Naive thymus-derived CD4-positive, alpha-beta T cell (primary cell): ENCODE measurements around the gene POU6F2. TPM values are rescaled to one million over a fixed set of nuclear protein-coding genes. Genes with fewer than 3 reads are reported as not detected.

ENCODE experiments used
- ATAC-seq: fragments of 150-1000 bp; cut with Tn5 transposase; 2 replicates; pipeline ENCODE4 v1.10.0; 2021; ENCODE audit warnings: mild to moderate bottlenecking, moderate library complexity
- CTCF ChIA-PET: fragments of 350-600 bp; sonication (Branson Sonifier 250); formaldehyde crosslinking; loops from one replicate; lab custom pipeline; 2021; ENCODE audit warnings: antibody characterized with exemption; lab: Charles Lee
- POLR2A ChIA-PET: fragments of 350-600 bp; sonication (Branson Sonifier 250); formaldehyde crosslinking; loops from one replicate; lab custom pipeline; 2021; ENCODE audit warnings: antibody characterized with exemption, inconsistent platforms; lab: Charles Lee
- DNase-seq, 9 donors: peaks; one replicate each; pipeline versions ENCODE4 v3.0.0 to v3.0.0-alpha.2; 2020 to 2022; ENCODE audit warnings: mixed read lengths in 1 of 9
- H3K27ac ChIP-seq: one replicate; pipeline ENCODE4 v1.7.0; 2013; ENCODE audit warnings: mild to moderate bottlenecking, low read depth, low read length, moderate library complexity
- H3K27me3 ChIP-seq, 2 donors: one replicate each; pipeline ENCODE4 v1.7.0; 2013; ENCODE audit warnings: low read length in 2 of 2, mild to moderate bottlenecking in 2 of 2, moderate library complexity in 2 of 2; ENCODE audit not compliant: control insufficient read depth in 2 of 2, insufficient read depth in 2 of 2
- H3K36me3 ChIP-seq, 3 experiments: 1 replicate in 2 of 3; 2 replicates in 1 of 3; pipeline ENCODE4 v1.7.0; 2013; ENCODE audit warnings: low read length in 3 of 3, mild to moderate bottlenecking in 3 of 3, moderate library complexity in 1 of 3; ENCODE audit not compliant: insufficient read depth in 3 of 3, control insufficient read depth in 2 of 3
- H3K4me1 ChIP-seq, 2 donors: one replicate each; pipeline ENCODE4 v1.7.0; 2013; ENCODE audit warnings: low read length in 2 of 2, mild to moderate bottlenecking in 2 of 2, moderate library complexity in 1 of 2; ENCODE audit not compliant: control insufficient read depth in 2 of 2, insufficient read depth in 2 of 2
- H3K4me3 ChIP-seq: 2 replicates; pipeline ENCODE4 v1.7.0; 2013; ENCODE audit warnings: mild to moderate bottlenecking, low read length
- H3K9me3 ChIP-seq, 3 experiments: 1 replicate in 2 of 3; 2 replicates in 1 of 3; pipeline ENCODE4 v1.7.0; 2013; ENCODE audit warnings: low read length in 3 of 3; ENCODE audit not compliant: control insufficient read depth in 2 of 3
- H3K27ac Mint-ChIP-seq, 9 donors: one replicate each; pipeline ENCODE4 v1.8.0; 2020 to 2022; ENCODE audit warnings: mixed read lengths in 9 of 9, mild to moderate bottlenecking in 8 of 9, moderate library complexity in 5 of 9, inconsistent platforms in 2 of 9
- H3K27me3 Mint-ChIP-seq, 5 donors: one replicate each; pipeline ENCODE4 v1.8.0; 2021 to 2022; ENCODE audit warnings: mixed read lengths in 5 of 5, mild to moderate bottlenecking in 1 of 5
- H3K36me3 Mint-ChIP-seq, 5 donors: one replicate each; pipeline ENCODE4 v1.8.0; 2020 to 2022; ENCODE audit warnings: mixed read lengths in 5 of 5, mild to moderate bottlenecking in 3 of 5, inconsistent platforms in 1 of 5
- H3K4me1 Mint-ChIP-seq, 7 donors: one replicate each; pipeline ENCODE4 v1.8.0; 2020 to 2022; ENCODE audit warnings: mixed read lengths in 7 of 7, mild to moderate bottlenecking in 3 of 7, inconsistent platforms in 1 of 7
- H3K4me3 Mint-ChIP-seq, 10 donors: one replicate each; pipeline ENCODE4 v1.8.0; 2020 to 2022; ENCODE audit warnings: mild to moderate bottlenecking in 10 of 10, mixed read lengths in 10 of 10, moderate library complexity in 6 of 10, inconsistent platforms in 2 of 10
- H3K9me3 Mint-ChIP-seq, 11 donors: one replicate each; pipeline ENCODE4 v1.8.0; 2020 to 2022; ENCODE audit warnings: mixed read lengths in 11 of 11, mild to moderate bottlenecking in 4 of 11, inconsistent platforms in 1 of 11, moderate library complexity in 1 of 11
- intact Hi-C, 2 donors: fragments of 100-400 bp; cut with micrococcal nuclease; formaldehyde crosslinking; loops; one replicate each; pipeline ENCODE4 v1.15.1; 2023
- polyA plus RNA-seq, 2 donors: library from polyadenylated mRNA; unstranded; fragments of 300-500 nt; fragmentation: Illumina TruSeq; gene quantifications; one replicate each; pipeline ENCODE4 v1.2.3, GENCODE V29; 2021
- total RNA-seq, 6 experiments: library from RNA in 5 of 6; stranded (reverse) in 5 of 6; gene quantifications; 1 replicate in 5 of 6; 2 replicates in 1 of 6; pipeline ENCODE4 v1.2.3 and lab custom pipeline; 2021 to 2026

The POU6F2 gene
- total and polyA plus RNA-seq, 7 experiments from 2014 or later = 0.24 TPM; not detected in 6

- ATAC-seq = no peak
- no peak overlapping the region for H3K27ac Mint-ChIP-seq
- no peak overlapping the region for H3K4me3 ChIP-seq
- no peak overlapping the region for H3K4me3 Mint-ChIP-seq
- DNase-seq = no peak
- H3K9me3 ChIP-seq = no peaks in the 10 kb centered on the region
- peaks cover 0 to 6% (median 0%) of the 10 kb centered on the region in 11 donors for H3K9me3 Mint-ChIP-seq
- H3K36me3 ChIP-seq = no peaks in the 10 kb centered on the region
- ChIA-PET POLR2A (no interaction called here), CTCF (no interaction called here)
- no peak overlapping the region for H3K27ac ChIP-seq
- no peaks in the 10 kb centered on the region for H3K27me3 ChIP-seq
- no peaks in the 10 kb centered on the region for H3K4me1 Mint-ChIP-seq
- H3K36me3 Mint-ChIP-seq = no peaks in the 10 kb centered on the region
- intact Hi-C loops = no loop called here
- H3K4me1 ChIP-seq = no peaks in the 10 kb centered on the region
- peaks cover 0 to 10% (median 8%) of the 10 kb centered on the region in 5 donors for H3K27me3 Mint-ChIP-seq
Measured at GRCh38 chr7:39211581-39211980, 233.9 kb downstream of the POU6F2 start.

GRCh38 chr7:39212876-39213275, 235.2 kb downstream of the POU6F2 start:
- ChIA-PET POLR2A (no interaction called here), CTCF (interaction anchor here (0.6 kb wide), 1 partner anchor 59 kb away, joined by 8 read pairs; no protein-coding TSS in a partner anchor)
- ATAC-seq (no peak), DNase-seq (no peak)
- no peaks in the 10 kb centered on the region for H3K36me3 ChIP-seq
- no peak overlapping the region for H3K4me3 Mint-ChIP-seq
- peaks cover 0 to 6% (median 0%) of the 10 kb centered on the region in 11 donors for H3K9me3 Mint-ChIP-seq
- no peak overlapping the region for H3K27ac ChIP-seq
- H3K27me3 Mint-ChIP-seq = peaks cover 0 to 10% (median 8%) of the 10 kb centered on the region in 5 donors
- H3K4me1 ChIP-seq = no peaks in the 10 kb centered on the region
- no peaks in the 10 kb centered on the region for H3K4me1 Mint-ChIP-seq
- H3K27ac Mint-ChIP-seq = no peak overlapping the region
- no peaks in the 10 kb centered on the region for H3K36me3 Mint-ChIP-seq
- intact Hi-C loops = no loop called here
- no peaks in the 10 kb centered on the region for H3K27me3 ChIP-seq
- no peaks in the 10 kb centered on the region for H3K9me3 ChIP-seq
- no peak overlapping the region for H3K4me3 ChIP-seq

GRCh38 chr7:39217783-39218182, 240.1 kb downstream of the POU6F2 start:
- Mint-ChIP-seq H3K4me1 (no peaks in the 10 kb centered on the region), H3K27ac (no peak overlapping the region), H3K27me3 (peaks cover 0 to 10% (median 5%) of the 10 kb centered on the region in 5 donors), H3K9me3 (peaks cover 0 to 5% (median 0%) of the 10 kb centered on the region in 11 donors), H3K4me3 (no peak overlapping the region), H3K36me3 (no peaks in the 10 kb centered on the region)
- no peak overlapping the region for H3K27ac ChIP-seq
- ChIA-PET POLR2A (no interaction called here), CTCF (no interaction called here)
- DNase-seq = no peak
- no peaks in the 10 kb centered on the region for H3K4me1 ChIP-seq
- no peak overlapping the region for H3K4me3 ChIP-seq
- no peaks in the 10 kb centered on the region for H3K36me3 ChIP-seq
- no peaks in the 10 kb centered on the region for H3K27me3 ChIP-seq
- ATAC-seq = no peak
- H3K9me3 ChIP-seq = no peaks in the 10 kb centered on the region
- intact Hi-C loops = no loop called here

GRCh38 chr7:39219869-39220268, 242.2 kb downstream of the POU6F2 start:
- intact Hi-C loops = no loop called here
- ChIA-PET CTCF (no interaction called here), POLR2A (no interaction called here)
- H3K4me1 ChIP-seq = no peaks in the 10 kb centered on the region
- no peaks in the 10 kb centered on the region for H3K36me3 Mint-ChIP-seq
- ATAC-seq = no peak
- no peak overlapping the region for H3K27ac ChIP-seq
- no peaks in the 10 kb centered on the region for H3K27me3 ChIP-seq
- H3K4me3 ChIP-seq = no peak overlapping the region
- H3K27ac Mint-ChIP-seq = no peak overlapping the region
- H3K9me3 ChIP-seq = no peaks in the 10 kb centered on the region
- H3K27me3 Mint-ChIP-seq = peaks cover 0 to 10% (median 0%) of the 10 kb centered on the region in 5 donors
- no peaks in the 10 kb centered on the region for H3K4me1 Mint-ChIP-seq
- no peak overlapping the region for H3K4me3 Mint-ChIP-seq
- peaks cover 0 to 5% (median 0%) of the 10 kb centered on the region in 11 donors for H3K9me3 Mint-ChIP-seq
- DNase-seq = no peak
- no peaks in the 10 kb centered on the region for H3K36me3 ChIP-seq

- Mint-ChIP-seq H3K27ac (no peak overlapping the region), H3K4me1 (no peaks in the 10 kb centered on the region), H3K36me3 (no peaks in the 10 kb centered on the region), H3K4me3 (no peak overlapping the region), H3K9me3 (peaks cover 0 to 5% (median 0%) of the 10 kb centered on the region in 11 donors), H3K27me3 (no peaks in the 10 kb centered on the region)
- ChIA-PET POLR2A (no interaction called here), CTCF (no interaction called here)
- H3K9me3 ChIP-seq = no peaks in the 10 kb centered on the region
- no peak for ATAC-seq
- DNase-seq = no peak
- H3K27me3 ChIP-seq = no peaks in the 10 kb centered on the region
- no peaks in the 10 kb centered on the region for H3K4me1 ChIP-seq
- intact Hi-C loops = no loop called here
- H3K27ac ChIP-seq = no peak overlapping the region
- no peak overlapping the region for H3K4me3 ChIP-seq
- H3K36me3 ChIP-seq = no peaks in the 10 kb centered on the region
Measured at GRCh38 chr7:39221901-39222300, 244.2 kb downstream of the POU6F2 start.

- no peak overlapping the region for H3K4me3 ChIP-seq
Measured at GRCh38 chr7:39228946-39229345, 251.2 kb downstream of the POU6F2 start.

GRCh38 chr7:39233851-39234529, 256.3 kb downstream of the POU6F2 start:
- POLR2A ChIA-PET = no interaction called here
- Mint-ChIP-seq H3K4me3 (no peak overlapping the region), H3K36me3 (no peaks in the 10 kb centered on the region), H3K4me1 (peaks cover 0 to 1% (median 0%) of the 10 kb centered on the region in 7 donors), H3K27me3 (peaks cover 0 to 13% (median 6%) of the 10 kb centered on the region in 5 donors), H3K27ac (no peak overlapping the region), H3K9me3 (peaks cover 0 to 2% (median 0%) of the 10 kb centered on the region in 11 donors)
- ATAC-seq (no peak), DNase-seq (no peak)
- H3K27me3 ChIP-seq = no peaks in the 10 kb centered on the region
- CTCF ChIA-PET = no interaction called here
- no peak overlapping the region for H3K27ac ChIP-seq
- intact Hi-C loops = no loop called here
- no peaks in the 10 kb centered on the region for H3K4me1 ChIP-seq
- no peaks in the 10 kb centered on the region for H3K36me3 ChIP-seq
- no peaks in the 10 kb centered on the region for H3K9me3 ChIP-seq
- no peak overlapping the region for H3K4me3 ChIP-seq

More at GRCh38 chr7:39228946-39229345, 251.2 kb downstream of the POU6F2 start:
- Mint-ChIP-seq H3K27ac (no peak overlapping the region), H3K27me3 (peaks cover 0 to 9% (median 0%) of the 10 kb centered on the region in 5 donors), H3K36me3 (no peaks in the 10 kb centered on the region), H3K4me1 (peaks cover 0 to 1% (median 0%) of the 10 kb centered on the region in 7 donors), H3K9me3 (peaks cover 0 to 3% (median 0%) of the 10 kb centered on the region in 11 donors), H3K4me3 (no peak overlapping the region)
- no peak for DNase-seq
- POLR2A ChIA-PET = no interaction called here
- intact Hi-C loops = no loop called here
- no peaks in the 10 kb centered on the region for H3K4me1 ChIP-seq
- CTCF ChIA-PET = no interaction called here
- no peaks in the 10 kb centered on the region for H3K36me3 ChIP-seq
- H3K27ac ChIP-seq = no peak overlapping the region
- no peaks in the 10 kb centered on the region for H3K9me3 ChIP-seq
- no peaks in the 10 kb centered on the region for H3K27me3 ChIP-seq
- ATAC-seq = no peak
